Activated T-helper 1 cell treated with anti-CD3 and anti-CD28 coated beads, Interleukin-12 subunit alpha, Interleukin-12 subunit beta, Interleukin-2, Interleukin-4 antibody, amounts not matched to agents 30 ng/mL and 10 ng/mL and 1 ng/mL, durations not matched to agents 14 hours and 24 hours and 36 hours (primary cell): ENCODE data around the gene PHLPP1. TPM values are rescaled to one million over a fixed set of nuclear protein-coding genes. Genes with fewer than 3 reads are reported as not detected.
"Not testable (repeated sequence)": the region's sequence is repeated elsewhere in the genome, so short reads cannot be mapped to it uniquely, and the experiment has no call there.

Experiments
- DNase-seq: peaks from one replicate; pipeline ENCODE4 v3.0.0; 2021; ENCODE audit warnings: low spot score
- H3K27ac Mint-ChIP-seq: one replicate; pipeline ENCODE4 v1.8.0; 2021; ENCODE audit warnings: mild to moderate bottlenecking, mixed read lengths
- H3K27me3 Mint-ChIP-seq: one replicate; pipeline ENCODE4 v1.8.0; 2022; ENCODE audit warnings: mild to moderate bottlenecking, moderate library complexity, mixed read lengths; ENCODE audit not compliant: insufficient read depth
- H3K36me3 Mint-ChIP-seq: one replicate; pipeline ENCODE4 v1.8.0; 2021; ENCODE audit warnings: low read depth, mixed read lengths
- H3K4me1 Mint-ChIP-seq: one replicate; pipeline ENCODE4 v1.8.0; 2021; ENCODE audit warnings: low read depth, mixed read lengths
- H3K4me3 Mint-ChIP-seq: one replicate; pipeline ENCODE4 v1.8.0; 2021; ENCODE audit warnings: mild to moderate bottlenecking, moderate library complexity, mixed read lengths
- H3K9me3 Mint-ChIP-seq: one replicate; pipeline ENCODE4 v1.8.0; 2021; ENCODE audit warnings: mixed read lengths
- intact Hi-C: fragments of 100-400 bp; cut with micrococcal nuclease; formaldehyde crosslinking; loops from one replicate; pipeline ENCODE4 v1.15.1; 2024
- total RNA-seq: library from RNA; stranded (reverse); gene quantifications from 2 replicates; pipeline ENCODE4 v1.2.3, GENCODE V29; 2022

Gene PHLPP1
- total RNA-seq, 1 donor from 2014 or later: 14.1 TPM

DNA sequence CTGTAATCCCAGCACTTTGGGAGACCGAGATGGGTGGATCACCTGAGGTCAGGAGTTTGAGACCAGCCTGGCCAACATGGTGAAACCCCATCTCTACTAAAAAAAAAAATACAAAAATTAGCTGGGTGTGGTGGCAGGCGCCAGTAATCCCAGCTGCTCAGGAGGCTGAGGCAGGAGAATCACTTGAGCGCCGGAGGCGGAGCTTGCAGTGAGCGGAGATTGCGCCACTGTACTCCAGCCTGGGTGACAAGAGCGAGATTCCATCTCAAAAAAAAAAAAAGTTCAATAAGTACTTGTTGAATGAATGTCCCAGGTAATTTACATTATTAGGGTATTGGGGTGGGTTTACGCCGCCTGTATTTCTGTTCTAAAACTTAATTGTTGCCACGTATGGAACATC, 5.4 kb upstream of the PHLPP1 start:
- not testable (repeated sequence) for H3K4me1 Mint-ChIP-seq, H3K9me3 Mint-ChIP-seq
- intact Hi-C loops: loop anchor here (10.0 kb wide), 1 partner anchor 495 kb away; no protein-coding TSS in a partner anchor

GRCh38 chr18:62710417-62710816, 4.9 kb upstream of the PHLPP1 start:
- H3K4me3 Mint-ChIP-seq: no peak overlapping the region

More for the DNA sequence above, 5.4 kb upstream of the PHLPP1 start:
- H3K27ac Mint-ChIP-seq, H3K36me3 Mint-ChIP-seq, DNase-seq, H3K4me3 Mint-ChIP-seq: not testable (repeated sequence)
- peaks cover 11% of the 10 kb centered on the region for H3K27me3 Mint-ChIP-seq

GRCh38 chr18:62711781-62712180, 3.6 kb upstream of the PHLPP1 start:
- intact Hi-C loops: loop anchor here (10.0 kb wide), 1 partner anchor 493 kb away; no protein-coding TSS in a partner anchor
- Mint-ChIP-seq H3K27ac (no peak overlapping the region), H3K9me3 (no peaks in the 10 kb centered on the region), H3K4me3 (no peak overlapping the region), H3K36me3 (no peaks in the 10 kb centered on the region), H3K4me1 (peaks cover 6% of the 10 kb centered on the region), H3K27me3 (peaks cover 7% of the 10 kb centered on the region)
- DNase-seq: no peak

More at GRCh38 chr18:62710417-62710816, 4.9 kb upstream of the PHLPP1 start:
- no peak for DNase-seq
- intact Hi-C loops: loop anchor here (10.0 kb wide), 1 partner anchor 494 kb away; no protein-coding TSS in a partner anchor
- H3K27ac Mint-ChIP-seq: no peak overlapping the region
- H3K36me3 Mint-ChIP-seq: no peaks in the 10 kb centered on the region
- no peaks in the 10 kb centered on the region for H3K9me3 Mint-ChIP-seq
- H3K27me3 Mint-ChIP-seq: peaks cover 8% of the 10 kb centered on the region
- peaks cover 6% of the 10 kb centered on the region for H3K4me1 Mint-ChIP-seq

DNA sequence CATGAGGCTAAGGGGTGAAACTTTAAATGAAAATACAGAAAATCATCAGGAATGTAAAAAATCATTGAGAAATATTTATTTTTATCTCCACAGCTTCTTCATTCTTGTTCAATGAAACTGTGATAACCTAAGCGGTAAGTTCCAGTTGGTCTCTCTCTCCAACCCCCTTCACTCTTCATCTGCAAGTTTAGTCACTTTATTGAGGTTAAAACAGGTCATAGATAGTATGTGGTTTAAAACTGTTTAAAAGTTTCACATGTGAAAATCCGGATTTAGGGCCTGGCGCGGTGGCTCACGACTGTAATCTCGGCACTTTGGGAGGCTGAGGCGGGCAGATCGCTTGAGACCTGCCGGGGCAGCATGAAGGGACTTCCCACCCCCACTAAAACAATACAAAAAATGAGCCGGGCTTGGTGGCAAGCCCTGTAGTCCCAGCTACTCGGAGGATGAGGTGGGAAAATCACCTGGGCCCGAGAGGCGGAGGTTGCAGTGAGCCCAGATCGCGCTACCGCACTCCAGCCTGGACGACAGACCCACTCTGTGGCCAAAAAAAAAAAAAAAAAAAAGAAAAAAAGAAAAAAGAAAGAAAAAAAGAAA, 1.6 kb upstream of the PHLPP1 start:
- Mint-ChIP-seq H3K27ac (no peak overlapping the region), H3K4me3 (peak overlapping the region; percentile 22), H3K4me1 (peaks cover 24% of the 10 kb centered on the region), H3K9me3 (no peaks in the 10 kb centered on the region), H3K27me3 (peaks cover 12% of the 10 kb centered on the region), H3K36me3 (no peaks in the 10 kb centered on the region)
- intact Hi-C loops: loop anchor here (1.0 to 10.0 kb wide), 10 partner anchors 28 to 726 kb away; partner anchors contain the start of gene KDSR
- no peak for DNase-seq

DNA sequence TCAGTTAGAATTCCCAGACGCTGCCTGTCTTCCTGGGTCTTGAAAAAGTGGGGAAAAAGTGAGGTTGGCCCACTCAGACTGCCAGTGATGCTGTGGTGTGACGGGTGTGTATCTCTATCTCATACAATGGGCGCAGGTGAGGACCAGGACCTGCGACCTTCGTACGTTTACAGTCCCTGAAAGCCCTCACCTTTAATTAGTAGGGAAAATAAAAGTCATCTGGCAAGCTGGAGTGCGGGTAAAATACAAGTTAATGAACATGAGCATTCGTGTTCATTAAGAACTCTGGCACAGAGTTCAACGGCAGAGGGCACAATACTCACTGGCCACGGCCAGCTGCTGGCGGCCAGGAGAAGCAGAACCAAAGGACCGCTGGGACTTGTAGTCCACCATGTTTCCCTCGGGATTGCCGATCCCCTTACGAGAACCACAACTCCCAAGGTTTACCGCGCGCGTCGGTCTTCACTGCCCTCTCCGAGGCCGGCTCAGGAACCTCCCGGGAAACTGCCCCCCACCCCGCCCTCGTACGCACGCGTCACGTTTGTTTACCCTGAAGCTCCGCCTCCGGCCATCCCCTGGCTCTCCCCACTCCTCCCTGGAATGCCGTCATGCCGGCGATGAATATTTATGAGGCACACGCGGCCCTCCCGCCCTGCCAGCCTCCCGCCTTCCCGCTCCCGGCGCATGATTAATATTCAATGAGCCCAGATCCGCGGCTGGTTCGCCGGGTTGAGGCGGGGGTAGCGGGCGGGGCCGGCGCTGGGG, 488 bp upstream of the PHLPP1 start:
- no peaks in the 10 kb centered on the region for H3K9me3 Mint-ChIP-seq
- peak overlapping the region; percentile 85 for H3K27ac Mint-ChIP-seq
- intact Hi-C loops: loop anchor here (1.0 to 10.0 kb wide), 22 partner anchors 26 to 1255 kb away; partner anchors contain the start of genes HMSD, KDSR, PIGN and RELCH
- H3K4me3 Mint-ChIP-seq: peak overlapping the region; percentile 87
- peaks cover 35% of the 10 kb centered on the region for H3K4me1 Mint-ChIP-seq
- DNase-seq: peak; percentile 85
- no peaks in the 10 kb centered on the region for H3K36me3 Mint-ChIP-seq
- peaks cover 21% of the 10 kb centered on the region for H3K27me3 Mint-ChIP-seq

- Mint-ChIP-seq H3K4me1 (peaks cover 45% of the 10 kb centered on the region), H3K36me3 (peaks cover 3% of the 10 kb centered on the region), H3K27ac (no peak overlapping the region), H3K27me3 (peaks cover 23% of the 10 kb centered on the region), H3K4me3 (peak overlapping the region; percentile 56), H3K9me3 (no peaks in the 10 kb centered on the region)
- intact Hi-C loops: loop anchor here (1.0 to 10.0 kb wide), 16 partner anchors 68 to 1254 kb away; partner anchors contain the start of genes HMSD, KDSR, PIGN and RELCH
- DNase-seq: peak; percentile 59
These were observed 646 bp downstream of the PHLPP1 start for GRCh38 chr18:62715759-62716615.

GRCh38 chr18:62716619-62717168, 1.4 kb downstream of the PHLPP1 start:
- Mint-ChIP-seq H3K9me3 (no peaks in the 10 kb centered on the region), H3K27me3 (peaks cover 26% of the 10 kb centered on the region), H3K4me1 (peaks cover 52% of the 10 kb centered on the region)

DNA sequence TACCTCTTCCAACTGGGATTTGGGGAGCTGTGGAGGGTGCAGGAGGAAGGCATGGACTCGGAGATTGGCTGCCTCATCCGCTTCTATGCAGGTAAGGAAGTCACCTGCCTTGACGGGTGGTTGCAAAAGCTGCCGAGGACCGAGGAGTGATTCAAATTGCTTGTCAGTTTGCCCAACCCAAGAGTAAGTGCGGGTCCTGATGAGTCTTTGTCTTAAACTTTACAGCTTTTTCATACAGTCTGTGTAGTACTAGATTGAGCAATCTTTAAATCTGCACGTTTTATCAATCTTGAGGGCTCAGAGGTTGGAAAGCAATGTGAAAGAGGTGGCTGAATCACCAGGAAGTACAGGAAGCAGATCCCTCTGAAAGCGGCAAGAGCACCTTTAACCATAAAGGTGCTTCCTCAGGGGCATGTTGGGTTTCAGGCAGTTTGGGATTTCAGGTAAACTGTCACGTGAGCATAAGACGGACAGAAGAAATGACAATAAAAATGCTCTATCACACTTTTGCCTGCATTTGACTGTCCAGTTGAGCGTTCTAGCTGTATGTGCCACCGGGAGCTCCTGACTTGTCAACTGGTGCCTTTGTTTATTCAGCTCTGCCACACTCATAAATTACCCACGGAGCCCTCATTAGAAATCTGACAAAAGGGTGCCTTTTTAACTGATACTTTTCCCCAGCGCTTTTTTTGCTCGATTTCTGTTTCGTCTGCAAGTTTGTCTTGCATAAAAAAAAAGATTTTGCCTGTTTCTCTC, 2.0 kb downstream of the PHLPP1 start:
- peak; percentile 14 for DNase-seq
- intact Hi-C loops: loop anchor here (5.0 to 10.0 kb wide), 5 partner anchors 390 to 1230 kb away; partner anchors contain the start of genes HMSD and TNFRSF11A
- no peaks in the 10 kb centered on the region for H3K9me3 Mint-ChIP-seq
- H3K4me3 Mint-ChIP-seq: peak overlapping the region; percentile 85
- peaks cover 6% of the 10 kb centered on the region for H3K36me3 Mint-ChIP-seq
- peaks cover 52% of the 10 kb centered on the region for H3K4me1 Mint-ChIP-seq
- peak overlapping the region; percentile 73 for H3K27ac Mint-ChIP-seq
- peaks cover 26% of the 10 kb centered on the region for H3K27me3 Mint-ChIP-seq

More at GRCh38 chr18:62716619-62717168, 1.4 kb downstream of the PHLPP1 start:
- Mint-ChIP-seq H3K4me3 (peak overlapping the region; percentile 85), H3K27ac (peak overlapping the region; percentile 73), H3K36me3 (peaks cover 6% of the 10 kb centered on the region)
- peak; percentile 26 for DNase-seq
- intact Hi-C loops: loop anchor here (5.0 to 10.0 kb wide), 5 partner anchors 389 to 1231 kb away; partner anchors contain the start of genes HMSD and TNFRSF11A

DNA sequence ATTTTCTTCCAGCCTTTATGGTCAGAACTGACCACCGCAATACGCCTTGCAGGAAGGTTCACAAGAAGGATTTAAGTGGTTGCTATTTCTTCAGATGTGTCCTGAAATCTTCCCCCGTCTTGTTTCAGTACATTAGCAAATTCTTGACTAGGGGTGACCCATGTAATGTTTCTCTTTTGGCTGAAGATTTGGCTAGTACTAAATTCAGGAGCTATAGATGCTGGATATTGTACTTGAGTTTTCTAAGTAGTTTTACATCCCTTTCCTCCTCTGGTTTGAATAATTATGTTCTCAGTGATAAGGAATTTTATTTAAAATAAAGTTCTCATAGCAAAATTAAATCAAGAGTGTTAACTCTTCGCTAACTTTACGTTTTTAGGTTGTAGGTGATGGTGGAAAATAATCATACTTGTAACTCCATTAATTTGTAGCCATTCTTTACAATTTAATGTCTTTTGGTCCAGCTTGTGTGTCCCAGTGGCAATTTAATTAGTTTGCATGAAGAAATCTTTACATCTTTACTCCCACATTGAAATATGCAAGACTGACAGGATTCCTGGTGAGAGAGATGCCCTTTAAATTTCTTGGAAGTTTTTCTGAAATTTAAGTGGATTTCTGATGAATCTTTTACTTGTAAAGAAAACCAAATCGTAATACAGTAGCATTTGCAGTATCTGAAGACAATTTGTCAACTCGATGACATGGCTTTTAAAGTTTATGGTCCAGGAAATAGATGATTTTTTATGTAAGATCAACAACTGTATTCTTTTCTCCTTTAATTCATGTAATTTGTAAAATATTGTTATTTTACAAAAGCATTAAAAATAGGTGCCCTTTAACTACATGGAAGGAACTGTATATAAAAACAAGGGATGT, 2.8 kb downstream of the PHLPP1 start:
- peaks cover 6% of the 10 kb centered on the region for H3K36me3 Mint-ChIP-seq

DNA sequence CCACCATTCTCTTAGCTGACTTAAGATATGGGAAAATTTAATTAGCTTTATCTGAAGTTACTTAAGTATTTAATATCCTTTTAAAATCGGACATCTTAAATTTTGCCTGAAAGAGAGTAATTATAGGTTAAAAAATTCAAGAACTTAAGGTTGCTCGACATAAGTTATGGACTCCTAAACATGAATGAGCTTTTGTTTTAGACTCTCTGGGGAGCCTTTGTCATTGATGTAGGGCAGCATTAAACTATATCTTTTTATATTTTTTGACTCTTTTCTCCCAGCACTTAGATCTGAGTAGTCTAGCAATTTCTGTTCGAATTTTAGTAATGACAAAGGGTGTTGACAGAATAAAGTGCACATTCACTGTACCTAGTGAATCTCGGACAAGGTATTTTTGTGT, 4.7 kb downstream of the PHLPP1 start:
- Mint-ChIP-seq H3K9me3 (no peaks in the 10 kb centered on the region), H3K4me3 (no peak overlapping the region)
- intact Hi-C loops: loop anchor here (5.0 kb wide), 1 partner anchor 378 kb away; no protein-coding TSS in a partner anchor

More for the DNA sequence above, 2.8 kb downstream of the PHLPP1 start:
- Mint-ChIP-seq H3K27me3 (peaks cover 26% of the 10 kb centered on the region), H3K9me3 (no peaks in the 10 kb centered on the region), H3K4me3 (peak overlapping the region; percentile 85), H3K4me1 (peaks cover 52% of the 10 kb centered on the region), H3K27ac (no peak overlapping the region)
- intact Hi-C loops: loop anchor here (5.0 to 10.0 kb wide), 5 partner anchors 391 to 1229 kb away; partner anchors contain the start of genes HMSD and TNFRSF11A
- no peak for DNase-seq

More for the DNA sequence above, 4.7 kb downstream of the PHLPP1 start:
- Mint-ChIP-seq H3K27ac (no peak overlapping the region), H3K4me1 (peaks cover 46% of the 10 kb centered on the region), H3K36me3 (peaks cover 6% of the 10 kb centered on the region), H3K27me3 (peaks cover 24% of the 10 kb centered on the region)
- no peak for DNase-seq
